ENCODE results near the gene FHIT. TPM values are rescaled to one million over a fixed set of nuclear protein-coding genes. Genes with fewer than 3 reads are reported as not detected.

The FHIT gene
- total RNA-seq, 1 donor = 4.8 TPM

DNA sequence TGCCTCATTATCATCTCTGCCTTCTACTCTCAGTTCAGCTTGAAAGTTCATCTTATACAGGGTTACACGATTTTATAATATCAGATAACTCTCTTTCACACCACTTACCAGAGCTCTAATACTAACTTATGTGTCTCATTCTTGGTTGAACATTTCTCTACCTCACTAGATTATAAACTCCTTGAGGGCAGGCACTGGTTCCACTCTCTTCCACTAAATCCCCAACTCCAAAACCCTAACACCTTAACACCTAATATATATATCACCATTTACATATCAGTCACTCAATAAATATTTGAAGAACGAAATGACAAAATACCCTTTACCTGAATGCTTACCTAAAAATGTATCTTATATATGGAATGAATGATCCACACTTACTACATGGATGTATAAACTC, 977.2 kb downstream of the FHIT start:
- DNase-seq (ENCODE audit: low read depth in 2 of 3, low spot score in 2 of 3) = no peak

DNA sequence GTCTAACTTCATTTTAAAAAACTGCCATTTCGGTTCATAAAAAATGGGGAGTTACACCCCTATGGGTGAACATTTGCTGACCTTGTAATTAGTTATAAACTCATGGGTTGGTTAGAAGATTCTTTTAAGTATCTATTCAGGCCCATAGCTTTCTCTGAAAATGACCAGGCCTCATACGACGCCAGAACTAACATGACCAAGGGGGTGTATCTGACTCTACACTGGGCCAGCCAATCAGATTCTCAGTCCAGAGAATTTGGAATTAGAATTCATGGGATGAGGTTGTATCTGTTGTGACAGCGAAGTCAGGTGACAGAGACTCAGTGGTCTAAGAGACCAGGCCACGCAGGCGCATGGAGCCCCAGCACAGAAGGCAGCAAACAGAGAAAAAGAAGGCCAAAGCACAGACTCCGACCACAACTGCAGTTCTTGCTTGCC, 981.4 kb downstream of the FHIT start:
- DNase-seq (ENCODE audit: low read depth in 2 of 3, low spot score in 2 of 3) = no peak

DNA sequence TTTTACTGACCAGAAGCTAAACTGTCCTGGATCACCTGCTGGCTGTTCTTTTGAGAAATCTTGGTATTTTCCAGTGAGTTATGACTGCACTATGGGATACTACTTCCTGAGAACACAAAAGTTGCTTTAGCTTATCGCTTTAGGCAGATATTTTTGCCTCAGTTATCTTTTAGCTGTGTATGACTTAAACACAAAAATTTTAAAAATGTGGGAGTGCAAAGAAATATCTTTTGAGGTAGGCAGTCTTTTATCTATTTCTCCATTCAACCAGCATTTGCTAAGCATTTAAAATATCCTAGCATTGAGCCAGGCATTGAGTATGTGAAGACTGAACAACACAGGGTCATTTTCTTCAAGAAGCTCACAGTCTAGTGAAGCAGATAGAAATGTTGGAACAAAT, 981.9 kb downstream of the FHIT start:
- DNase-seq (ENCODE audit: low read depth in 2 of 3, low spot score in 2 of 3) = no peak

DNA sequence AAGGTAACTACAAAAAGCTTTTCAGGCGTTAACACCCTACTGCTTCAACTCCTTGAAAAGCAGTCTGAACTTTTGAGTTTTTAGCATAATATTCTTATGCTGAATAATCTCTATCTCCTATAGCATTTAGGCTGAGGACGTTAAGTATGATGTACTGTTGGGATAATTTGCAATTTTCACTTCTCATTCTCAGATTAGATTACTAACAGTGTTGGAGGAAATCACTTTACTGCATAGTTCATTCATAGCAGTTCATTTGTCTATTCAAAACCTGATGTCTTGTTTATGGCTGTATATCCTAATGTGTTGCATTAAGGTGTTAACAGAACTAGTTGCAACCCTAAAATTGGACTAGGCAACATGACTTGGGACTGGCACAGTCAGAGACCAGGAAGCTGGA, 983.1 kb downstream of the FHIT start:
- DNase-seq (ENCODE audit: low read depth in 2 of 3, low spot score in 2 of 3) = no peak

DNA sequence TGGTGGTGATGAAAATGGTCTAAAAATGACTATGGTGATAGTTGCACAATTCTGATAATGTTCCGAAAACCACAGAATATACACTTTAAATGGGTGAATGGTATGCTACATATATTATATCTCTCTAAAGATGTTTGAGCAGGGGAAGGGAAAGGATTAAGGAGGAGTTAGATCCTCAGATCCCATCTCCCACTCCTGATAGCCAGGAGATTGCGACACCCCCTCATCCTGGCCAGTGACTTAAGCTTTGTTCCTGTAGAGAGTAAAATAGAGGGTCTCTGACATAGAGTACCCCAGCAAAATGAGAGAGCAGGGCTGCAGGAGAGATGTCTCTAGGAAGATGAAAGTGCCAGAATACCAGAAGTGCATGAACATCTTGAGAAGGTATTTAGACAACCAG, 984.8 kb downstream of the FHIT start:
- DNase-seq (ENCODE audit: low read depth in 2 of 3, low spot score in 2 of 3) = no peak

DNA sequence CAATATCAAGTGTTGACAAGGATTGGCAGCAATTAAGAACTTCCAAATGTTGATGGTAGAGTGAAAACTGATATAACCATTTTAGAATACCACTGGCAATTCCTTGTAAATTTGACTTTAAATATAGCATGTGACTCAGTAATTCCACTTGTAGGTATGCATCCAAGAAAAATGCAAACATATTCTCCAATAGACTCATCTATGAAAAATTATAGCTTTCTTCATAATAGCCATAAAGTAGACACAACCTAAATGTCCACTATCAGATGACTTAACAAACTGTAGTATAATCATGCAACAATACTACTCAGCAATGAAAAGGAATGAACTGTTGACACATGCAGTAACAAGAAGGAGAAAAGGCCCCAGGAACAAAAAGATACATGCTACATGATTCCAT, 988.1 kb downstream of the FHIT start:
- DNase-seq (ENCODE audit: low read depth in 2 of 3, low spot score in 2 of 3) = no peak

DNA sequence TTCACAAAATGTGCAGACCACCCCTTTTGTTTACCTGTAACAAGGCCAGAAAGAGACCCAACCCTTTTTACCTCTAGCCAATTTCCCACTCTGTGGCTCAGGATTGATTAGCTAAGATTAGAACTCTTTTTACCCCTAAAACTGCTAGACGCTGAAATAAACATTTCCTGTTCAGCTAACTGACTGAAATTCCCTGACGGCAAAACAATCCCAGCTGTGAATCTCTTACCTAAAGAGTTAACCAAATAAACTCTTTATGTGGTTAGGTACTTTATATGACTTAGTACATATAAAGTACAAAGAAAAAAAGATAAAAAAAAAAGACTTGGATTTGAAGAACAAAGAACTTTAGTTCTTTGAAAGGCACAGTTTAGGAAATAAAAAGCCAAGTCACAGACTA, 988.7 kb downstream of the FHIT start:
- no peak for DNase-seq (ENCODE audit: low read depth in 2 of 3, low spot score in 2 of 3)

DNA sequence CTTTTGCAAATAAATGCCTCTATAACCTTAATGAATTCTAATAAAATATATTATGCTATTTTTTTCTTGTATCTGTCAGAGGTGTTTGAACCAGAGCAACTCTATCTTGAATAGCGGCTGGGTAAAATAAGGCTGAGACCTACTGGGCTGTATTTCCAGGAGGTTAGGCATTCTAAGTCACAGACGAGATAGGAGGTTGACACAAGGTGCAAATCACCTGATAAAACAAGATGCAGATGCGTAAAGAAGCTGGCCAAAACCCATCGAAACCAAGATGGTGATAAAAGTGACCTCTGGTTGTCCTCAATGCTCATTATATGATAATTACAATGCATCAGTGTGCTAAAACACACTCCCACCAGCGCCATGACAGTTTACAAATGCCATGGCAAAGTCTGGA, 990.7 kb downstream of the FHIT start:
- DNase-seq (ENCODE audit: low read depth in 2 of 3, low spot score in 2 of 3) = no peak

DNA sequence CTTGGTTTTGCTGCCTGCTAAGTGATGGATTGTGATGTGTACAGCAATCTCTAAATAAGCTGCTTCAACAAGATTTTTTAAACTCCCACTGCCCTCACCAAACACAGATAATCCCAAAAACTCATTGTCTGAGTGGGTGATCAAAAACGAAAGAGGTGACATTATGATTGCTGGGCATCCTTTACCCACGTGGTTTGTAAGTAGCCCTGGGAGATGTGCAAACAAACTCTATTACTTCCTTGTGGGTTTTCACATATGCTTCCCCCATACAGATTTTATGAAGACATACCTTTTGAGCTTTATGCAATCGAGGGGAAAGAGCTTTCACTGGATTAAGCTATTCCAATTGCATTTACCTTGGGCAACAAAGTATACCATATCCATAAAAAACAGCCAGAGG, 1000.4 kb downstream of the FHIT start:
- DNase-seq (ENCODE audit: low read depth in 2 of 3, low spot score in 2 of 3) = no peak

DNA sequence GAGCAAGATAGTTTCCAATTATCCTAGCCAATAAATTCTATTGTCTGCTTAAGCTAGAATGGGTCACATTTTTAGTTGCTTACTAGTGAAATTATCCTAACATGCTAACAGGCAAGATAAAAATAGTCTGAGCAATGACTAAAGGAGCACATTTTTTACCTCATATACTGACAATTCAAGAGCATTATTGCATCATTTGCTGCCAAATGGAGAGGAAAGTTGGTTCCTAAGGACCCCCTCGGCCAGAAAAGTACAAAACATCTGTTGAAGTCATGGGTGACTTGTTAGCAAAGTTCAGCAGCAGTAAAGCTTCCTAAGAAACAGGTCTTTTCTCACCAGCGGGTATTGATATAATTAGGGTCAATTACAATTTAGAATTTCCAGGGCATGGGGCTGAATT, 1001.0 kb downstream of the FHIT start:
- DNase-seq (ENCODE audit: low read depth in 2 of 3, low spot score in 2 of 3) = no peak

DNA sequence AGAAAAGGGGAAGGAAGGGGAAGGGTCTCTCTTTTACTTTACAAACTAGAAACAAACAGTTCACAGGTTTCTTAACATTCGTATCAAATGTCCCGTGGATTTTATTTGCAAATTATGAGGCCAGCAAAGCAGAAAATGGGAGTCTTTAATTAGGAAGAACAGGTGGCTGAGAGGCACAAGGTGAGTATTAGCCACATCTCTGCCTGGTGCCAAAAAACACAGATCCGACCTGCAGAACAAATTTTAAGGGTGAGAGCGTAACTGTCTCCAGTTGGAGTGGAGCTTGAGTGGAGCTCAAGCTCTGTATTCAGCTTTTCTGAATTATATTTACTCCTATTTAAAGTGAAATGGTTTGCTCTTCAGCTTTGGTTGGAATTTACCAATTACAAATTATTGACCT, 1004.9 kb downstream of the FHIT start:
- no peak for DNase-seq (ENCODE audit: low read depth in 2 of 3, low spot score in 2 of 3)

DNA sequence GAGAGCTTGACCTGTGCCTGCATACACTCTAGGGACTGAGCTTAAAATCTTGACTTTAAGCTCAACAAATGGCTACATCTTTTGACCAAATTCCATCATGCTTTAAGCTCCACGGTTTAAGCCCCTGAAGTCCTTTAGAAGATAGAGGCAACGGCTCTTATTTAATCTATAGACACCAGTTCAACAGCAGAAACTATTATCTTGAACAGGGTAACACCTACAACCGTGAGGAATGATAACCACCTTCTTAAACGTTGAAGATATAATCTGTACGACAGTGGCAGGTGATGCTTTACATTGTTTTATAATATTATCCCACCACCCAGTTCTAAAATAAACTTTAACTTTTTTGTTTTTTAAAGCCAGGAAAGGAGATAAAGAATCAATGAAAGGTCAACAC, 1007.8 kb downstream of the FHIT start:
- no peak for DNase-seq (ENCODE audit: low read depth in 2 of 3, low spot score in 2 of 3)

DNA sequence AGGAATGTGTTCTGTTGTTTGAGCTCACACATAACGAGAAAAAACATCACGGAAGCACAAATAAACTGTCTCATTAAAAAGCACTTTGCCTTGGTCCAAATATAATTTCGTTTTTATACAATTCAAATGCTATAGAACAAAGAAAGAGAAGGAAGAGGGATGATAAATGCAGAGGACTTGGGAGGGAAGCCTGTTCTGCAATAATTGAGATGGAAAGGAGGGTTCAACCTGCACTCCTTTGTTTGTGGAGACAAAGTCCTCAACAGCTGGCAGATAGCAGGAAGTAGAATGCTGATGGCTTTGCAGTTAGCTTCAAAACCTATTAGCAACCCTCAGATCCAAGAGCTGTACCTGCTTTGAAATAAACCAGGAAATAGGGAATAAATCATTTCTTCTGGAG, 1010.8 kb downstream of the FHIT start:
- no peak for DNase-seq (ENCODE audit: low read depth in 2 of 3, low spot score in 2 of 3)

DNA sequence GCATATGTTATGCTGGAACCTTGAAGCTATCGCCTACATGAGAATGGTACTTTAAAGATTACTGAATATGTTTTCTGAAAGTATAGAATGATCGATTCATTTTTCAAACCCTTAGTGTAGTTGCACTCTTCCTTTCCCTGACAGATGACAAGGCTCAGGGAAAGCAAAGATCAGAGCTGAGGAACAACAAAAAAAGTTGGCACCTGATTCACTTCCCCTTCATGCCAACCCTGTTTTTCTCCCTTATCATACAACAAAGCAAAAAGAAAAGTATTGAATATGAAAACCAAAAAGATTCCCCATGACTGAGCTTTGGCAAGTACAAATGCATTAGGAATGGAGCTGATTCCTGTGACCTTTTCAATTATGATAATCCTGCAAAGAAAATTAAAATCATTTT, 1012.7 kb downstream of the FHIT start:
- peak in 1 of 3 donors; percentile 31 for DNase-seq (ENCODE audit: low read depth in 2 of 3, low spot score in 2 of 3)

DNA sequence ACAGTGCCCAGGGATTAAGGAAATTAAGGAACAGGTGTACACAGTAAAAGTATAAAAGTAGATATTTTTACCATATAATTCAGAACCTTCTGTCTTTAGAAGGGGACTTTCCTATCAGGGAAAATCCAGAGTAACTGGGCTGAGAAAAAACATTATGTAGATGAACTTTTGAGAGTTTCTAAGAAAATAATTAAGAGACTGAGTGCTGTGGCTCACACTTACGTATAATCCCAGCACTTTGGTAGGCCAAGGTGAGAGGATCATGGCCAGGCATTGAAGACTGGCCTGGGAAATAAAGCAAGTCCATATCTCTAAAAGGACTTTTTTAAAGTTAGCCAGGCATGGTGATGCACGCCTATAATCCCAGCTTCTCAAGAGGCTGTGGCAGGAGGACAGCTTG, 1021.8 kb downstream of the FHIT start:
- no peak for DNase-seq (ENCODE audit: low read depth in 2 of 3, low spot score in 2 of 3)

DNA sequence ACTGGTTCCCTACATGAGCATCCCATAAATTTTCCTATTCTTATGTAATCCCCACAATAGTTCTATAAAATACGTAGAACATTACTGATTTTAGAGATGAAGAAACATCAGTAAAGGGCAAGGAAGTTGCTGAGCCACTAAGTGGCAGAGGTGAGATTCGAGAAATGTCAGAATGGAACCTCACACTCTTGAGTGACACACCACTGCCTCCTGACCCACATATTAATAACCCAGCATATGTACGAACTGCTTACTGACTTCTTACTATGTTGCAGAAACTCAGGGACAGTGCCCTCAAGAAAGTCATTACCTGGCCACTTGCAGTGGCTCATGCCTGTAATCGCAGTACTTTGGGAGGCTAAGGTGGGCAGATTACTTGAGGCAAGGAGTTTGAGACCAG, 1022.4 kb downstream of the FHIT start:
- no peak for DNase-seq (ENCODE audit: low read depth in 2 of 3, low spot score in 2 of 3)

DNA sequence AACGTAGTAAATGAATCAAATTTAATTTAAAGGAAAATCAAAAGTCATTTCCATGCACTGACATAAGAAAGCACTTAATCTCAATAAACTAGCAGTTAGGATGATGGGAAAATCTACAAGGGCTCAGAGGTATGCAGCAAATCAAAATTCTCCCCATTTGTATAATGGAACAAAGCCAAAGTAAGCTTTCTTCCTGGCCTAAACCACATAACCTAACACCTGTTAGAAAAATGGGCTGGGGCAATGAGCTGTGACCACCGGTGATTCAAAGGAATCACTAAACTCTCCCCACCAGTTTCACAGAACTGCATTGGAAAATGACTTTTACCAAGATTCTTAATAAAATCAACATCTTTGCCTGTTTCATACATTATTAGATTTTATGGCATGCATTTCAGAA, 1024.3 kb downstream of the FHIT start:
- DNase-seq (ENCODE audit: low read depth in 2 of 3, low spot score in 2 of 3) = no peak

DNA sequence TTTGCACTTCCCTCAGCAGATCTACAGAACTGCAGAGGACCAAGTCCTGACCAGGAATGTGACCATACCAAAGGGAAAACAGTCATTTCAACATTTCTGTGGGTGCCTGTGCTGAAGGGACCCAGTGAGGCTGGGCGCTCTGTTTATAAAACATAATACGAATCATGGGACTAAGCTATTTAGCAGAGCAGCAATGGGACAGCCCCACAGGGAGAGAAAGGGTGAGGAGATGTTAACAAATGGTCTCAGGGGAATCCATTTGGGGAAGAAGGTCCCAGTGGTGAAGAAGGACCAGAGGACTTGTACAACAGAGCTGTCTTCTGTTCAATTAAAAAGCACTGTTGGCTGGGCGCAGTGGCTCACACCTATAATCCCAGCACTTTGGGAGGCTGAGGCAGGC, 1025.4 kb downstream of the FHIT start:
- no peak for DNase-seq (ENCODE audit: low read depth in 2 of 3, low spot score in 2 of 3)

DNA sequence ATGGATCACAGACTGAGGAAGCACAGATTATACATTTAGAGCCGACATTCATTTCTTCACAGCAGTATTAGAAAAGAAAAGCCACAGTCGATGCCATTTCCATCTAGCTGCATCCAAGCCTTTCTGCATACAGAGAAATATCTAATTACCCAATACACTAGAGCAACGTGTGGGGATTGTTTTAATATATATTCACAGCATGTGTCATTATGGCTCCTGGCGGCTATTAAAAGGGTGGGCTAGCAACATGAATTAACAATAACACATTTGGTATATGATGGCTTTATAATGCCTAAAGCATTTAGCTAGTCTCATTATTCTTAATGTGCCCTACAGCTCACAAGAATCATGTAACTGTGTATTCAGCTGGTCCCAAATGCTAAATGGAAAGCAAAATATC, 1030.5 kb downstream of the FHIT start:
- no peak for DNase-seq (ENCODE audit: low read depth in 2 of 3, low spot score in 2 of 3)

DNA sequence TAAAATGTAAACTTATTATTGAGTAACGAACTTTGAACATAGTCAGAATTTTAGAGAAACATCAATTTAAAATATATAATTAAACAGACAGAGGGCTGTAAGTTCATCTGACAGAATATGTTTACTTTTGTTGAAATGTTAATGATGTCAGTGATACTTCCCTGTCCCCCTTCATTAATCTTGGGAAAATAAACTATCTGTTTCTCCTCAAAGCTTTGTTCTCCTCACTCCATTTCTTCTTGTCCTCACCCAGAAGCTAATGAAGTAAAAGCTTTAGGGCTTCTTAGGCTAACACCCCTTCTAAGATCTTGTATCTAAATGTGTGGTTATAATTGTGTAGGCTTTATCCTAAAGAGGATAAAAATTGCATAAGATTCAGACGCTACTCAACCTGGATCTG, 1031.8 kb downstream of the FHIT start:
- DNase-seq (ENCODE audit: low read depth in 2 of 3, low spot score in 2 of 3) = no peak

DNA sequence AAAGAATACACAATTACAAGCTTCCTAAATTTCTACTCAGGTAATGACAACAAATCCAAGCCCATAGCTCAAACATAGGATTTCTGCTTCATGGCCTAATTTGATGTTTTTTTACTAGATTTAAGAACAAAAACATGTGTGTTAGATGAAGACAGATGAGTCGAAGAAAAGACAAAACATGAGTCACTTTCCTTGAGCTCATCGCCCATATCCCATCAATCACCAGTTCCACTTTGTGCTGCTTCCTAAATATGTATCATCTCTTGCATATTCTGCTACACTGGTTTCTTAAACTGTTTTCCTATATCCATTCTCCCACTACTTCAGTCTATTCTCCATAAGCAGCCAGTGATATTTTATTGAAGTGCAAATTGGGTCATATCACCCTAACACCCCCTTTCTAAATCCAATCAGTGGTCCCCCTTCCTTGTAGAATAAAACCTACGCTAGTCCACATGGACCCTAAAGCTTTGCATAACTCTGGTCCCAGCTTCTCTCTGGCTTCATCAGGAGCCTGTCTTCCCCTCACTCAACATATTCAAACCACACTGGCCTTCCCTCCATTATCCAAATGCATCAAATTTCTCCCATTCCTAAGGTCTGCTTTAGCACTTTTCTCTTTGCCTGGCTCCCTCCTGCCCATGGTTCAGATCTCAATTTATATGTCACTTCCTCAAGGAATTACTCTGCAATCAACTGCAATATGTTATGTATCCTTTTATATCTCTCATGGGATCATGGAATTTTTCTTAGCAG, 1033.9 kb downstream of the FHIT start:
- no peak for DNase-seq (ENCODE audit: low read depth in 2 of 3, low spot score in 2 of 3)

DNA sequence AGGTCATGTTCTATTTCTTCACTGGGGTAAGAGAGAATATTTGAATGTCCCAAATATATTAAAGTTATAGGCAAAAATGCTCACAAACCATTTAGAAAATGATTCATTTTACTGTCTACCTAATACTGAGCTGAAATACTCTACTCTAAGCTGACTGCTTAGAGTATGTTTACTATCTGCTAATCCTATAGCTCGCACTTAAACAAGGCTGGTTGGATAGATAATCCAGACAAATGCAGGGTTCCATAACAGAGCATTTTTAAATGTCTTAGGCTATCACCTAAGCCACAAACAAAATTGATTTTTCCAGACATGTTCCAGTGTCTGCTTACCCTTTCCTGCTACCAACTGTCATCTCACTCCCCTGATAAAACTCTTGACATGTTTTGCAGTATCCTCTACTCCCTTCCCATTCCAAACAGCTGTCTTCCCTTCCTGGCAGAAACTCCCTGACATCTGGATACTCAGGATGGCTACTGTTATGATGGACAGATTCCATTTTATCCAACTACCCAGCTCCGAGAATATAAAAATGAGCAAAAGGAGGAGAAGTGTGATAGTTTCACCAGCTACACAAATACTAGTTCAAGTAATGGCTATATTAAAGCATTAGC, 1034.7 kb downstream of the FHIT start:
- no peak for DNase-seq (ENCODE audit: low read depth in 2 of 3, low spot score in 2 of 3)

DNA sequence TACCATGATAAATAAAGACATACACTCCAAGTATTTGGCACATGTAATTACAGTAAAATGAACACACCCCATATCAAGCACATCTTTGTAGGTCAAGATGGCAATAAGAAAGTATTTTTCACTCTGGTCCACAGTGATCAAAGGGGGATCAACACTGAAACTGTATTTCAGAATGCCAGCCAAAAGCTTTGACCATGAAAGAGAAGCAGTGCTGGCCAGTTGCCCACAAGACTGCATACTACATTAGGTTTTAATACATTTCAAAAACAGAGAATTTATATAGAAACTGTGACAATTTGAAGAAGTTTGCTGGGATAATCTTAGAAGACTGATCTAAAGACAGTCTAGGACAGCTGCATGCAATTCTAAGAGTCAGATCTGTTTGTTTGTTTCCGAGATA, 1035.3 kb downstream of the FHIT start:
- DNase-seq (ENCODE audit: low read depth in 2 of 3, low spot score in 2 of 3) = no peak

Data from hematopoietic multipotent progenitor cell (in vitro differentiated cells).